Prostate gland (tissue), 2 donors: Measurements from ENCODE around the gene RSBN1.

Source experiments
- POLR2A ChIP-seq: fragments of 450-650 bp; IDR thresholded peaks from one replicate; pipeline ENCODE4 v1.6.1; 2016; ENCODE audit warnings: antibody characterized with exemption, mild to moderate bottlenecking
- TF ChIP-seq, protein P1 (sequence below), 4 experiments: fragments of 200-600 bp in 2 of 4; fragments of 450-650 bp in 2 of 4; sonication (generic) in 2 of 4; IDR thresholded peaks; 1 replicate in 3 of 4; 2 replicates in 1 of 4; pipeline ENCODE4 v1.5.1; 2016 to 2019; ENCODE audit warnings: antibody characterized with exemption in 4 of 4, mild to moderate bottlenecking in 2 of 4, moderate library complexity in 2 of 4

DNA sequence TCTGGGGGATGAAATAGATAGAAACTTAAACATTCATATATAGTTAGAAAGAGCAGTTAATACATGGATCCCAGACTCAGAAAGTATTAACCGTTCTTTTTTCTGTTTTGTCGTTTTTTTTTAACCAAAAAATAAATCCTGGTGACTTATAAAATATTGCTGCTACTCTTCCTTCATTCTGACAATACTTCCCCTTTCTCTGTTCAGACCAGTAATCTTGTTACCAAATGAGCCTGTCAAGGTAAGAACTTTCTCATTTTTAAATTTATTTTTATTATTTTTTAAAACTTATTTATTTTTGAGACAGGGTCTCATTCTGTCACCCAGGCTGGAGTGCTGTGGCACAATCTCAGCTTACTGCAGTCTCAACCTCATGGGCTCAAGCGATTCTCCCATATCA, 45.5 kb upstream of the RSBN1 start:
- TF ChIP-seq, protein P1, sequence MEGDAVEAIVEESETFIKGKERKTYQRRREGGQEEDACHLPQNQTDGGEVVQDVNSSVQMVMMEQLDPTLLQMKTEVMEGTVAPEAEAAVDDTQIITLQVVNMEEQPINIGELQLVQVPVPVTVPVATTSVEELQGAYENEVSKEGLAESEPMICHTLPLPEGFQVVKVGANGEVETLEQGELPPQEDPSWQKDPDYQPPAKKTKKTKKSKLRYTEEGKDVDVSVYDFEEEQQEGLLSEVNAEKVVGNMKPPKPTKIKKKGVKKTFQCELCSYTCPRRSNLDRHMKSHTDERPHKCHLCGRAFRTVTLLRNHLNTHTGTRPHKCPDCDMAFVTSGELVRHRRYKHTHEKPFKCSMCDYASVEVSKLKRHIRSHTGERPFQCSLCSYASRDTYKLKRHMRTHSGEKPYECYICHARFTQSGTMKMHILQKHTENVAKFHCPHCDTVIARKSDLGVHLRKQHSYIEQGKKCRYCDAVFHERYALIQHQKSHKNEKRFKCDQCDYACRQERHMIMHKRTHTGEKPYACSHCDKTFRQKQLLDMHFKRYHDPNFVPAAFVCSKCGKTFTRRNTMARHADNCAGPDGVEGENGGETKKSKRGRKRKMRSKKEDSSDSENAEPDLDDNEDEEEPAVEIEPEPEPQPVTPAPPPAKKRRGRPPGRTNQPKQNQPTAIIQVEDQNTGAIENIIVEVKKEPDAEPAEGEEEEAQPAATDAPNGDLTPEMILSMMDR (IDR thresholded peaks at IDR 0.05): no peak
- no peak for TF ChIP-seq POLR2A
